ENCODE measurements around the gene CNDP1.

The CNDP1 gene

DNA sequence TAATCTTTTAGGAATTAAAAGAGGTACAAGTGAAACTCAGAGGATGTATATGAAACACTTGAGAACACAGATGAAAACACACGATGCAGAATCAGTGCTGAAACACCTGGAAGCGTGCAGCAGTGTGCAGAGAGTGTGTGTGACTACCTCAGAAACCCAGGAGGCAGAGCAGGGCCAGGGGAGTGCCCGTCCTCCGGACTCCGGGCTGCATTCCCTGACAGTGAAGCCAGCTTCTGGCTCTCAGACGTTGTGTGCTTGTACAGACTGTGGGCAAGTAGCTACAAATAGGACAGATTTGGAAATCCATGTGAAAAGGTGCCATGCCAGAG lies 98.0 kb downstream of the CNDP1 start:
- TF ChIP-seq CTCF (IDR thresholded peaks at IDR 0.05) = no peak
- no peaks in the 10 kb centered on the region for H3K79me2 ChIP-seq
- no peak overlapping the region for H3K27ac ChIP-seq
- no peaks in the 10 kb centered on the region for H3K4me1 ChIP-seq
- no peak overlapping the region for H3K9ac ChIP-seq
- no peak overlapping the region for H3K4me3 ChIP-seq (ENCODE audit: low read depth, low read length)
- no peaks in the 10 kb centered on the region for H3K9me3 ChIP-seq (ENCODE audit: control insufficient read depth, low read length)
- H2AFZ ChIP-seq = no peak overlapping the region
- H3K36me3 ChIP-seq (ENCODE audit: control insufficient read depth, insufficient read depth, low read length) = no peaks in the 10 kb centered on the region
- no peak overlapping the region for H3K4me2 ChIP-seq (ENCODE audit: low read length)
- H3K27me3 ChIP-seq (ENCODE audit: control insufficient read depth, insufficient read depth, low read length) = no peaks in the 10 kb centered on the region

GRCh38 chr18:74632856-74633255 lies 98.6 kb downstream of the CNDP1 start:
- no peaks in the 10 kb centered on the region for H3K4me1 ChIP-seq
- TF ChIP-seq CTCF (IDR thresholded peaks at IDR 0.05) = no peak
- no peak overlapping the region for H2AFZ ChIP-seq
- H3K79me2 ChIP-seq = no peaks in the 10 kb centered on the region
- no peaks in the 10 kb centered on the region for H3K27me3 ChIP-seq (ENCODE audit: control insufficient read depth, insufficient read depth, low read length)
- no peak overlapping the region for H3K9ac ChIP-seq
- no peak overlapping the region for H3K4me3 ChIP-seq (ENCODE audit: low read depth, low read length)
- H3K27ac ChIP-seq = no peak overlapping the region
- H3K9me3 ChIP-seq (ENCODE audit: control insufficient read depth, low read length) = no peaks in the 10 kb centered on the region
- H3K4me2 ChIP-seq (ENCODE audit: low read length) = no peak overlapping the region
- H3K36me3 ChIP-seq (ENCODE audit: control insufficient read depth, insufficient read depth, low read length) = no peaks in the 10 kb centered on the region

DNA sequence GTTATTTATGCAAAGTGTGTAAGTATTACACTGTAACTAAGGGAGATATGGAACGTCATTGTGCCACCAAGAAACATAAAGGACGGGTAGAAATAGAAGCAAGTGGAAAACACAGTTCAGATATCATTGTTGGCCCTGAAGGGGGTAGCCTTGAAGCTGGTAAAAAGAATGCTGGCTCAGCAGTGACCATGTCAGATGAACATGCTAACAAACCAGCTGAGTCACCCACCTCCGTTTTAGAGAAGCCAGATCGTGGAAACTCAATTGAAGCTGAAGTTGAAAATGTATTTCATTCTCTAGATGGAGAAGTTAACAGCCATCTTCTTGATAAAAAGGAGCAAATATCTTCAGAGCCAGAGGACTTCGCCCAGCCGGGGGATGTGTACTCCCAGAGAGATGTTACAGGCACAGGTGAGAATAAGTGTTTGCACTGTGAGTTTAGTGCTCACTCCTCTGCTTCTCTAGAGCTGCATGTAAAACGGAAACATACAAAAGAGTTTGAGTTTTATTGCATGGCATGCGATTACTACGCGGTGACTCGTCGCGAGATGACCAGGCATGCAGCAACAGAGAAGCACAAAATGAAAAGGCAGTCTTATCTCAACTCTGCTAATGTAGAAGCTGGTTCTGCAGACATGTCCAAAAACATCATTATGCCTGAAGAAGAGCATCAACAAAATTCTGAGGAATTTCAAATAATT lies 99.5 kb downstream of the CNDP1 start:
- no peaks in the 10 kb centered on the region for H3K36me3 ChIP-seq (ENCODE audit: control insufficient read depth, insufficient read depth, low read length)
- H3K79me2 ChIP-seq = no peaks in the 10 kb centered on the region
- TF ChIP-seq CTCF (IDR thresholded peaks at IDR 0.05) = no peak
- no peak overlapping the region for H3K4me2 ChIP-seq (ENCODE audit: low read length)
- no peak overlapping the region for H2AFZ ChIP-seq
- H3K27ac ChIP-seq = no peak overlapping the region
- no peak overlapping the region for H3K4me3 ChIP-seq (ENCODE audit: low read depth, low read length)
- no peak overlapping the region for H3K9ac ChIP-seq
- H3K4me1 ChIP-seq = no peaks in the 10 kb centered on the region
- no peaks in the 10 kb centered on the region for H3K9me3 ChIP-seq (ENCODE audit: control insufficient read depth, low read length)
- H3K27me3 ChIP-seq (ENCODE audit: control insufficient read depth, insufficient read depth, low read length) = no peaks in the 10 kb centered on the region

DNA sequence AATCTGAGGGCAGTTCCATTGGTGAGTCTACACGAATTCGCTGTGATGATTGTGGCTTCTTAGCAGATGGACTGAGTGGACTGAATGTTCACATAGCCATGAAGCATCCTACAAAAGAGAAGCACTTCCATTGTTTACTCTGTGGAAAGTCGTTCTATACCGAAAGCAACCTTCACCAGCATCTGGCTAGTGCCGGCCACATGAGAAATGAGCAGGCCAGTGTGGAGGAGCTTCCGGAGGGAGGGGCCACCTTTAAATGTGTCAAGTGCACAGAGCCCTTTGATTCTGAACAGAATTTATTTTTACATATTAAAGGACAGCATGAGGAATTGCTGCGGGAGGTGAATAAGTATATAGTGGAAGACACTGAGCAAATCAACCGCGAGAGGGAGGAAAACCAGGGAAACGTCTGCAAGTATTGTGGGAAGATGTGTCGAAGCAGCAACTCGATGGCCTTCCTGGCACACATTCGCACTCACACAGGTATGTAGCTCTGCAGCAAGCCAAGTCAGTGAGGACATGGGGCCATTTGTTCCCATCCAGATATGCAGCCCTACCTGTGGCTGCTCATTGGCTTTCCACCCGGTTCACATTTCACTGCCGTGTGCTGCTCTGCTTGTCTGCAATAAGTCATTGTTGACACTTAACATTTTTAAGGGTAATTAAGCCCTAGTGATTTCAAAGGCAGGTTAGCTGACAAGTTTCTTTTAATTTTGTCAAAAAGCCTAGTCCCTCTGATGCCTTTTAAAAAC lies 101.1 kb downstream of the CNDP1 start:
- Histone ChIP-seq H3K36me3 (ENCODE audit: control insufficient read depth, insufficient read depth, low read length) (no peaks in the 10 kb centered on the region), H3K4me1 (no peaks in the 10 kb centered on the region), H3K4me3 (ENCODE audit: low read depth, low read length) (no peak overlapping the region), H3K79me2 (no peaks in the 10 kb centered on the region), H3K9ac (no peak overlapping the region), H2AFZ (no peak overlapping the region), H3K4me2 (ENCODE audit: low read length) (no peak overlapping the region), H3K27me3 (ENCODE audit: control insufficient read depth, insufficient read depth, low read length) (no peaks in the 10 kb centered on the region), H3K27ac (no peak overlapping the region), H3K9me3 (ENCODE audit: control insufficient read depth, low read length) (no peaks in the 10 kb centered on the region)
- no peak for TF ChIP-seq CTCF (IDR thresholded peaks at IDR 0.05)

Measured in parathyroid adenoma (tissue), 2 donors.